Medulla oblongata (tissue), 1 donor: Measurements from ENCODE around the gene UNC13C.
A peak's percentile ranks its signal among the peaks of the same experiment; 100 is the strongest.

ENCODE experiments used
- DNase-seq: peaks from one replicate; pipeline ENCODE4 v3.0.0-alpha.2; 2015; ENCODE audit errors: extremely low spot score

Gene UNC13C

GRCh38 chr15:54564166-54564565 lies 585.9 kb downstream of the UNC13C start:
- DNase-seq, result no peak

GRCh38 chr15:54566654-54567053 lies 588.4 kb downstream of the UNC13C start:
- no peak for DNase-seq

DNA sequence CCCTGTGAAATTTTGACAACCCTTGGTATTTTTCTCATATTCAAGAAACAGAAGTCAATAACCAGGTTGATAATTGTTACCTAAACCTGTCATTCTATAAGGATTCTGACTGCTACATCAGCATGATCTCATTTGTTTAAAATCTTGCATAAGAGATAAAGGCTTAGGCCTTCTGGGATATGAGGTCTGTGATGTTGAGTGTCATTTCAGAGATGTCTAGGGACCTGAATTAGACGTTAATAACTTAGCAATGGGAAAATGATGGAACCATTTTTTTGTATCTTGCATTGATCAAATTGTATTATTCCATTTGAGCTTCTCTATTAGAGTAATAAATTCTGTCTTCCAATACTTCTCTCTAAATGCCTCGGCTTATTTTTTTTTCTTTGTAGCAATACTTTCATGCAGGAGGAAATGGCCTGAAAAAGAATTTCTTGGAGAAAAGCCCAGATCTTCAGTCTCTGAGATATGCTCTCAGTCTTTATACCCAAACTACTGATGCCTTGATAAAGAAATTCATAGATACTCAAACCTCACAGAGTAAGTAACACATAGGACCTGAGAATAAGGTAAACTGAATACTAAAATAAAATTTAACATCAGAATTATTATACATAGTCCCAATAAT lies 589.3 kb downstream of the UNC13C start:
- no peak for DNase-seq

- no peak for DNase-seq
These were observed 590.1 kb downstream of the UNC13C start for GRCh38 chr15:54568381-54568780.

DNA sequence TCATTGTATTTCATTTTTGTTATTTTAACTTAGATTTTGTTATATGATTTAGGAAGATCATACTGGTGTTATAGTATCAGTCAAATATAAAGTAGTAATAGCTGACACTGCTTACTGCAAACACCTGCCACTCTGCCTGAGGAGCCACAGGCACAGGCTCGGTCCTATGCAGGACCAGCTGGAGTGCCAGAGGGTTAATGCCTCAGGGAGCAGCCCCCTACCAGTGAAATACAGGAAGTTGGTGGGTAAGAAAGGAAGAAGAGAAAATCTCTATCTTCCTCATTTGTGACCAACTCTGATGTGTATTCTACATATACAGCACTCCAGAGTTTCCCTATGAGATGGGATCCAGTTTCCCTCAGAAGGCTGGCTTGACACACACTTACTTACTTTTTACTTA lies 593.3 kb downstream of the UNC13C start:
- no peak for DNase-seq

- DNase-seq, result no peak
These were observed 597.3 kb downstream of the UNC13C start for GRCh38 chr15:54575586-54575985.

DNA sequence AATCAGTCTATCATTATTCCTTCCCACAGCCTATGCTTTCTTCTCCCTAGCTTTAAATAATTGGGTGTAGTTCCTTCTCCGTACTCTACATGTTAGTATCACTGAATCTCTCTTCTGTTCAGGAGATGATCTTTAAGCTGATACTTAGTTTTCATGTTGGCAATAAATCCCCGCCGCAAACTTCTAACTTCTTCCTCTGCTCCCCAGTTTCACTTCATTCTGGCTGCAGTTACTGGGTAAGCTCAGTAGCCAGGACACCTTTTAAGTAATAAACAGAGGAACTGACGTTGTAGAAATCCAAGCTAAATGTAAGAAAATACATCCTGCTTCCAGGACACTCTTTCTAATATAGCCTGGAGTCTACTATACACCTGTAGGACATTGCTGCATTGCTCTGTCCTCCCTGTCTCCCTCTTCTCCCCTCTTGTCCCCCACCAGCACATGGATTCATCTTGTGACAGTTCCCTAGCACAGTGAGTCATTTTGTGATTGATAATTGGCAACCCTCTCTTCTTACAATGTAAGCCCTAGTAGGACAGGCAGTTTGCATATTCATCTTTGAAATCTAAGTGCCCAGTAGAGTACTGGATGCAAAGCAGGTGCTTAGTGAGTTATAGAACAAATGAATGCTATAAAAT lies 598.2 kb downstream of the UNC13C start:
- peak; percentile 48 for DNase-seq

GRCh38 chr15:54577476-54578250 lies 599.4 kb downstream of the UNC13C start:
- DNase-seq, result no peak

GRCh38 chr15:54579855-54580254 lies 601.6 kb downstream of the UNC13C start:
- DNase-seq, result no peak

DNA sequence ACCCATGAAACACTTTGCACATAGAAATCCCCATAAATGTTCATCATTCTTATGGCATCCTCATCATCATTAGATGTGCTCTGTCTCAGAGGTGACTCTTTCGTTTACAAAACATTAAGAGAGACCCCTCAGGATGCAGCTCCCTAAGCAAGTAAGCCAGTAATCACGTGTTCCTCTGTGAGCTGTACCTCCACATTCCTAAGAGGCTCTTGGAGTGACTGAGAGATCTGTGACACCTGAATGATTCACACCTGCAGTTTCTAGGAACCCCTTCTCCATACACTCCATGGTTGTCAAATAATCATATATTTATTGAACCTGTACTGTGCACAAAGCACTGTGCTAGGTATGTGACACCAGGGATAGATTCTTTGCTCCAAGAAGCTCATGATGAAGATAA lies 602.4 kb downstream of the UNC13C start:
- no peak for DNase-seq

DNA sequence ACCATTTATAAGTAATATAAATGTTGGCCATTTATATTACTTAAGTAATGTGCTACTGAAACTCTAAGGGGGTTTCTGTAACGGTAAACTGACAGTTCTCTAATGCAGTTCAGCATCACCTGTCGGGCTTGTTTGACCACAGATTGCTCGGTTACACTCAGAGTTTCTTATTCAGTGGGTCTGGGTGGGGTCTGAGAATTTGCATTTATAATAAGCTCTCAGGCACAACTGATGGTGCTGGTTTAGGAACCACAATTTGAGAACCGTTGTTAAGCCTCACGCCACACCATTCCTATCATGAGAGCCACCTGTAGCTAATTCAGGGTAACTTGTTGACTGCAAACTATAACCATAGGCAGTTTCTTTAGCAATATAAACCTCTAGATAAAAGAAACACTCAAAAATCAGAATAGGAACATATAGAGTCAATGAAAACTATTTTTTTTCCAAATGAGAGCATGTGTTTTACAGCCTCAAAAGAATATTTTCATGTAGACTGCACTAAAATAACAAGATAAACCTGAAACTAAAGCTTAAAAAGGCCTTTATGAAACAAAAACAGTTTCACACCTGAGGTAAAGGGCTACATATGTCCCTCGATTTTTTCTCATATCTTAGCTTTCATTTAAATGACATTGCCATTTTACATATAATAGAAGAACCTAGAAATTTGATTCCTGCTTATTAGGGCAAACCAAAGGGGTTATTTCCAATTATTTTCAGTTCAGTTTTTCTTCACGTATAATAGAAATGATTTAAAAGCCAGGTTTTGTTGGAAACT lies 604.8 kb downstream of the UNC13C start:
- no peak for DNase-seq

GRCh38 chr15:54585063-54585462 lies 606.8 kb downstream of the UNC13C start:
- no peak for DNase-seq

GRCh38 chr15:54594115-54594514 lies 615.9 kb downstream of the UNC13C start:
- DNase-seq, result no peak

GRCh38 chr15:54599386-54599785 lies 621.1 kb downstream of the UNC13C start:
- no peak for DNase-seq

GRCh38 chr15:54605043-54605442 lies 626.8 kb downstream of the UNC13C start:
- no peak for DNase-seq

DNA sequence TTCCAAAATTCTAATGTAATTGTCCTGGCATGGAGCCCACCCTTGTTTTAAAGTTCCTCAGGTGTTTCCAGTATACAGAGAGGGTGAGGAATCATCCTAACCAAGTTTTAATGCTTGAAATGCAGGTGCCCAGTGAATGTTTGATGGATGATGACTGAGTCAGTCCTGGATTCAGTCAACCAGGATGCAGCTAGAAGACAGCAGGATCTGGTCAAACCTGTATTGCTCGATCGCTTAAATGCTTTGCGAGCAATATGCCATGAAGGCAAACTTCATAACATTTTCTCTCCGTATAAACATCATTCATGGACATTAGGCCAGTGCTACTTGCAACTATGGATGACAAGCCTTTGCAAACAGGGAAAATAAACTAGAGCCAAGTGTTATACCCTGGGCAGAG lies 627.3 kb downstream of the UNC13C start:
- DNase-seq, result no peak

- DNase-seq, result no peak
These were observed 630.9 kb downstream of the UNC13C start for GRCh38 chr15:54608876-54609835.

DNA sequence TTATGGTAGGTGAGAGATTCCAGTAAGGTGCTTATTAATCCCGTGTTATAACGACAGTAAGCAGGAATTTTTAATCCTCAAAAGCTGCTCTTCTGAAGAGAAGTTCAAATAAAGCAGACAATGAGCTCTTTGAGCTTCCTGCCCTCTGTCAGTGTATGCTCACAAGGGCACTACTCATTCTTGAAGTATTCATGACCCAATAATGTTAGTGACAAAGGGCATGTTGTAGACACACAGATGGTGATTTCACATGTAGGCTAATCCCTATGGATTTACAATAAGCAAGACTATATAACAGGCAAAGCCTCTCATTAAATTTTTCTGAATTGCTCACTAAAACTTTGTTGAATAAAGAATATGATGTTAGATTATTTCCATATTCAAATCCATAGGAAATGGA lies 639.9 kb downstream of the UNC13C start:
- DNase-seq, result no peak

DNA sequence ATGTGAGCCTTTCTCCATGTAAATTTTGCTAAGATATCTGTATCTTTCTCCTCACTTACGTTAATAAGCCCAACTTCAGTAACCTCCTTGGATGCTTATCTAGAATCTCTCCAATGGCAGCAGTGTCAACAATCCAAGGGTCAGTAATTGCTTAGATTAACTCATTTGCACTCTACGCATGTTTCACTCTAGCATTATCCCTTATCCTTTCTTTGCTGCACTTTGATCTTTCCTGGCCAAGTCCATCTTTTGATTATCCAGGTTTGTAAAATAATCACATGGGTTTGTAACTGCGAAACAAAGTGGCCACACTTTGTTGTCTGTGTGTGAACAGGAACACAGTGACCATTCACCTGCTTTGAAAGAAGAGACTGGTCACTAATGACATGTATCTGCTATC lies 640.9 kb downstream of the UNC13C start:
- DNase-seq, result no peak

GRCh38 chr15:54620916-54621315 lies 642.7 kb downstream of the UNC13C start:
- DNase-seq, result no peak

DNA sequence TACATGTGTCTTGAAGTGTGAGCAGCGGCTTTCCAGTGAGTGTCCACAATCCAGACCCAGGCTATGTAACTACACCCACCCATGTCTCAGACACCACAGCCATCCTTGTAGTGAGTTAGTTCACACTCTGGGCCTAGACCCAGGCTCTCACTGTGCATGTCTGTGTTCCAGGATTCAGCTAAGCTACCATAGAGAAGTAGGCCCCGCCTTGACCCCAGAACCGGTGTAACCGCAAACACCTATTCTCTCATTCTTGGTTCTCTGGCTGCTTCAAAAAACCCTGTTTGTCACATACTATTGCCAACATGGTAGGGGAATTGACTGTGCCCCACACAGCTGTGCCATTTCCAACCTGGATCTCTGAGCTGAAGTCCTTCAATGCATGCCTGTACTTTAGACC lies 657.9 kb downstream of the UNC13C start:
- DNase-seq, result no peak
